Spleen (tissue), 7 donors: ENCODE measurements around the gene KRTAP3-1.

Experiments
- CTCF ChIP-seq, 11 experiments: fragments of 200-600 bp in 7 of 11; fragments of 450-650 bp in 4 of 11; sonication (generic) in 4 of 11; IDR thresholded peaks in 8 of 11; conservative IDR thresholded peaks in 3 of 11; 1 replicate in 7 of 11; 2 replicates in 4 of 11; pipeline versions ENCODE4 v1.4.0 to v1.8.0; 2016 to 2021; ENCODE audit warnings: antibody characterized with exemption in 11 of 11, inconsistent platforms in 4 of 11, mild to moderate bottlenecking in 1 of 11
- POLR2AphosphoS5 ChIP-seq, 3 donors: sonication (generic); formaldehyde crosslinking; IDR thresholded peaks; one replicate each; pipeline ENCODE4 v1.5.1; 2017; ENCODE audit warnings: antibody characterized with exemption in 3 of 3
- donor health status: DM: no; HTN: no; CAD: no; lungs with moderate emphysema.
- donor health status: DM: no; HTN: no; CAD: no.
- donor health status: DM: no; HTN: no; CAD: no.

DNA sequence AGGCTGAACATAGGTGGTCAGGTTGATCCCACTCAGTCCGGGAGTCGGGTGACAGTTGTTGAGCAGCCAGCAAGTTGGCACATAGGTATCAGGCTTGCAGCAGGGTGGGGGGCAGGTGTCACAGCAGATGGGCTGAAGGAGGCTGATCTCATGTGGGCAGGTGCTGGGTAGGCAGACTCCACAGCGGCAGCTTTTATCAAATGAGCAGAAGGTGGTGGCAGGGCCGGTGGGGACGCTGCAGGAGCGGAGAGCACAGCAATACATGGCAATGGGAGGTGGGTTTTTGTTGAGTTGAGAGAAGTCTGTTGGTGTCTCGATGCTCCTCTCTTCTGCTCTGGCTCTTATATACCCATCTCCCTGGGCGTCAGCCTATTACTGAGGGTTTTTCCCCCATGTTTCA is at the start of gene KRTAP3-1:
- no peak for TF ChIP-seq CTCF (IDR thresholded peaks at IDR 0.05 in 8 of 11, conservative IDR thresholded peaks at IDR 0.05 in 3 of 11)
- no peak for TF ChIP-seq POLR2AphosphoS5 (IDR thresholded peaks at IDR 0.05)
